HG03066 (cell line): ENCODE results near the gene ERN1.

Experiments
- ATAC-seq: cut with Tn5 transposase; IDR thresholded peaks from one replicate; pipeline ENCODE4 v1.9.1; 2021; ENCODE audit warnings: low read depth; ENCODE audit not compliant: unreplicated experiment

ERN1 gene

GRCh38 chr17:64158831-64159590 lies 29.1 kb upstream of the ERN1 start:
- ATAC-seq, result no peak

GRCh38 chr17:64158406-64158805 lies 28.5 kb upstream of the ERN1 start:
- no peak for ATAC-seq

DNA sequence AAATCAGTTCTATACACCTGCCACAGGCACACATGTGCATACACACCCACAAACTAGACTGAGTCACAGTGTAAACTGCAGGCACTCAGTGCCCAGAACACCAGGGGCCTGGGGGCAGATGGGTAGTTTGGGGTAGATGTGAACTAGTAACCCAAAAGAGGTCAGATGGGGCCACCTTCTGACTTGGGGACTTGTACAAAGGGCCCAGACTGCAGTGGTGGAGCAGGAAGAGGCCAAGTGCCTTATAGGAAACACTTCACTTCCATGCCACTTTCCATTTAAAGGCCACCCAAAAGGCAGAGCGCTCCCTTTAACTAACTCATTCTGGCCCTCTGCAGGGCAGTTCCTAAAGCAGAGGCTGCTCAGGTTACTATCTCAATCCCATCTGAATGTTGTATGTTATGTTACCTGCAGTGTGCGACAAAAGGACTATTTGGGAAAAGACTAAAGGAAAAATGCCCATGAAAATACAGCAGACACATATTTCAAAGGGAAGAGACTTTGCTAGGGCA lies 27.8 kb upstream of the ERN1 start:
- ATAC-seq, result no peak

- ATAC-seq, result no peak
Observed at GRCh38 chr17:64156670-64157069, 26.7 kb upstream of the ERN1 start.

DNA sequence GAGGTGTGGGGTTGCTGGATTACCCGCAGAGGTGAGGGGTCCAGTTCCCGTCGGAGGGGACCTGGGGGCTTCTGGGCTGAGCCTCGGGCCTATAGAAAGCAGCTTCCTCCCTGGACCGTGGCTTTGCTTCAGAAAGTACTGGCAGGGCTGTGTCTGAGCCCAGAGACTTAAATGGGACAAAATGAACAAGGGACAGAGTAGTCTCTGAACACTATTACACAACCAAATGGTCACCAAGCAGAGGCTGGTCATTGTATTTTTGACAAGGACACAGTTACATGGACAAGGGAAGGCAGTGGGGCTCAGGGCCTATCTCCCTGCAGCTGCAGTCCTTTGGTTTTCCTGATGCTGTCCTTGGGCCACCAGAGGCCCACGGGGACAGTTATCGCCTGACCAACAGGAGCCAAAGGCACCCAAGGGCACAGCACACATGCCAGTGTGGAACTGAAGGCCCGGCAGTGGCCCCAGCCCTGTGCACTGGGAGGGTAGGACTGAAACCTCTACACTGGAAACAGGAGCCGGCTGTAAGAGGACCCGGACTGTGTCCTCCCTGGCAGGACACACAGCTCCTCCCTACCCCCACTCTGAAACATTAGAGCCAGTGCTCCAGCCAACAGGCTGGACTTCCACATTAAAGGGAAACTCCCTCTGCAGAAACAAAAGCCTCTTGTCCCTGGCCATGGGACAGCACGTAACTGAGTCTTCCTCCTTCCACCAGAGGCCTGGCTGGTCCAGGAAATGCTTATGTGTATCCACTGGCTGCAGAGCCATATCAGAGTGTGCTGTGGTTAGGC lies 26.0 kb upstream of the ERN1 start:
- no peak for ATAC-seq

DNA sequence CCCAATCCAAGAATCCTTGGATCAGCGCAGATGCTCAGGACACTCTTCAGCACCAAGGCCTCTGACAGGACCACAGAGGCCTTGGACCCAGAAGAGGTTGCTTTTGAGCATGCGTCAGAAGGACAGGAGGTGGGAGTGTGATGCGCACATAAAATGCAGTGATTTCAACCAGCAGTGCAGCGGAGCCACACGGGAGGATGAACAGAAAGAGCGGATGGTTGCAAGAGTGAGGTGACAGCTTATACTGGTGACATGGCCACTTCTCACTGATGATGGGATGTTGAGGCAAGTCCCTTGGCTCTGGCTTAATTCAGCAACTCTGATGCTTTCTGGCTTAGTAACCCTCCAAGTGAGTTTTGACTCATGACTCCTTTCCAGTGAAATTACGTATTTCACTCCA lies 25.2 kb upstream of the ERN1 start:
- no peak for ATAC-seq

DNA sequence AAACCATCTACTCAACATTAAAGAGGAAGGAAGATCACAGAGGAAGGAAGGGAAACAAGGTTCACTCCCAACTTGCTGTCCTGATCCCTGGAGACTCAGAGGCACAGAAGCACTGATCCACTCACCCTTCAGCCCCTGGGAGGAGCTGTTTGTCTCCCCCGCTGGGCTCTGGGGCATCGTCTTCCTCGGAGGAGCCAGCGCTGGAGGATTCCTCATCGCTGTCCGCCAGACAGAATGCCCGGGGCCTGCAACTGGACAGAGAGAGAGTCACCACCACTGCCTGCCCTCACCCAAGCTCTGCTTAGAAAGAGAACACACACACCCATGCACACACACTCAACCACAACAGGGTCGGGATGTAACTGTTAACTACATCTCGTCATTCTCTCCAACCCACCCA lies 24.8 kb upstream of the ERN1 start:
- ATAC-seq, result no peak

GRCh38 chr17:64154313-64154695 lies 24.4 kb upstream of the ERN1 start:
- ATAC-seq, result no peak

- no peak for ATAC-seq
Observed at GRCh38 chr17:64153565-64154312, 23.8 kb upstream of the ERN1 start.

GRCh38 chr17:64152428-64153125 lies 22.6 kb upstream of the ERN1 start:
- ATAC-seq, result no peak

GRCh38 chr17:64151016-64151368 lies 21.0 kb upstream of the ERN1 start:
- no peak for ATAC-seq

GRCh38 chr17:64150237-64151015 lies 20.5 kb upstream of the ERN1 start:
- no peak for ATAC-seq

DNA sequence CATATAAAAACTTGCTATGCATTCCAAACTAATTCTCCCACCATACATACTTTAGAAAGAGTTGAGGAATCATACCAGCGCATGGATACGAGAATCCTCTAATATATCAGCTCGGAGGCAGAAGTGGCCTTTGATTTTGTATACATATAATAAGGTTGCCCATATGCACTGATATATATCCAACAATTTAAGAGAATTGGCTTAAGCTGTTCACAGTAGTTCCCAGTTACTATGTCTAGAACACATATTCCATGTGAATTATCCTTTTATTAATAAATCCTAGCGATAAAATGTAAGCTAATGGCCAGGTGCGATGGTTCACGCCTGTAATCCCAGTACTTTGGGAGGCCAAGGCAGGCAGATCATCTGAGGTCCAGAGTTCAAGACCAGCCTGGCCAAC lies 19.3 kb upstream of the ERN1 start:
- no peak for ATAC-seq

- no peak for ATAC-seq
Observed at GRCh38 chr17:64148699-64149098, 18.8 kb upstream of the ERN1 start.

DNA sequence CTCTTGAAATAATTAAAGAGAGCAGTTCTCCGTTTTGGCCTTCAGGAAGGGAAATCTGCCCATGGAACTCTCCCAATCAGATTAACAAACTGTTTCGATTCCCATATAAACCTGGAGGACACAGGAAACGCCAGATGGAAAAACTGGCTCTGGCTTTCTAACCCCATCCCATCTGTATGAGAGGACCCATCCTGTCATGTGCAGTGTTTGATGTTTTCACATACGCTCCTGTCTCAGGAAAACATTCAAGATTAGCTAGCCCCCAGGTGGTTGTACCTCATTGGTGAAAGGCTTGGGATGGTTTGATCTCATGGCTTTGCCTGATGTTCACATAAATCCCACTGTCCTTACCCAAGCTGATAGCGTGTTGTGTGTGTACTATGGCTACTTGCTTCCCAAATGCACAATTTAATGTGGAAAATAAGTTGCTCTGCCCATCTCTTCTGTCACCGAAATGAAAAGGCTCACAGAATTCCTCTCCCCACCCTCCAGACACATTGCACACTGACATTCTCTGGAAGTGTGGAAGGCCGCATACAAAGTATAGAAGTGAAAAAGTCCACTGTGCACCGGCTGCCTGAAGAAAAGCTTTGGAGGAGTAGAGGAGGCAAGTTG lies 18.2 kb upstream of the ERN1 start:
- no peak for ATAC-seq

GRCh38 chr17:64147110-64148016 lies 17.4 kb upstream of the ERN1 start:
- no peak for ATAC-seq

DNA sequence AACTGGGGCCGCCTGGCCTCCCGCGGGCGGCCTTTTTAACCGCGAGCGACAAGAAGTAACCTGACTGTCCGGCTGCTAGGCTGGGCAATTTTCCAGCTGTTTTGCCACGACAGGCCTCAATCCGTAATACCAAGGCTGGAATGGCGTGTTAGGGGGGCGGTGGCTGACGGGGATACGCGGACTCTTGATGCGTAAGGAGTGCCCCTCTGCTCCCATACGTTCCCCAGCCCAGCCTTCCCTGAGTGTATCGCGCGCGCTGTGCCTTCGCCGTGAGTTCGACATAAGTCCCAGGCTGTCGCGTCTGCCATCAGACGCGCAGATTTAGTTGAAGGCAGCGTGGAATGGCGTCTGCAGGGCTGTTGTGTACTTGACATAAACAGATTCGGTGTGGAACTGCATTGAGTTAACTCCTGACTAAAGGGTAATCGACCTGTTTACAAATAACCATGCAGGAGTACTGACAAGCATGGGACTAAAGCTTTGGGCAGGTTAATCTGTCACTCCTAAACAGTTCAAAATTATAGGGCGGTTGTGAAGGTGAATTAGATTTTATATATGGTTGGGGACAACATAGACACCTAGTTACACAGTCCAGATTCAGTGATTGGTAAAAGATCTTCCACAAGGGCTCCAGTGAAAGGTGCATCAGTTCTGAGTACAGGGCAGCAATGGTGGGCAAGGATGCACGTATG lies 16.6 kb upstream of the ERN1 start:
- ATAC-seq, result peak; percentile 15
